ENCODE results near the gene DBET. TPM values are rescaled to one million over a fixed set of nuclear protein-coding genes. Genes with fewer than 3 reads are reported as not detected.
"Not testable (repeated sequence)": the region's sequence is repeated elsewhere in the genome, so short reads cannot be mapped to it uniquely, and the experiment has no call there.

DBET gene
- total and polyA plus RNA-seq, 7 donors, result not detected

- H3K27me3 ChIP-seq, result peaks cover 0 to 15% (median 3%) of the 10 kb centered on the region in 3 donors
- H3K4me1 ChIP-seq; H3K9me3 ChIP-seq; H3K4me3 ChIP-seq; H3K27ac ChIP-seq; intact Hi-C loops (cut with DNase I); H3K36me3 ChIP-seq: not testable (repeated sequence)
- DNase-seq, result peak; percentile 21
- 34 to 54% methylated on average over 1 of the region's 1 CpG for WGBS, 2 donors
- TF ChIP-seq CTCF (IDR thresholded peaks at IDR 0.05), result peak in 1 of 4 experiments; percentile 10
These were observed 45.2 kb downstream of the DBET start for GRCh38 chr4:190109390-190110011.

- intact Hi-C loops (cut with DNase I); H3K4me3 ChIP-seq; H3K36me3 ChIP-seq; H3K4me1 ChIP-seq; H3K9me3 ChIP-seq; DNase-seq; H3K27ac ChIP-seq: not testable (repeated sequence)
- peaks cover 0 to 15% (median 3%) of the 10 kb centered on the region in 3 donors for H3K27me3 ChIP-seq
These were observed 45.7 kb downstream of the DBET start for GRCh38 chr4:190110033-190110432.

- H3K4me1 ChIP-seq; H3K4me3 ChIP-seq; intact Hi-C loops (cut with DNase I); H3K9me3 ChIP-seq; H3K27ac ChIP-seq; H3K36me3 ChIP-seq; DNase-seq: not testable (repeated sequence)
- WGBS, 2 donors, result 56 to 62% methylated on average over 4 of the region's 4 CpGs
- H3K27me3 ChIP-seq, result peaks cover 0 to 15% (median 3%) of the 10 kb centered on the region in 3 donors
These were observed 46.4 kb downstream of the DBET start for GRCh38 chr4:190110570-190111295.

- intact Hi-C loops (cut with DNase I); H3K9me3 ChIP-seq: not testable (repeated sequence)
- WGBS, 2 donors, result 70 to 74% methylated on average over 2 of the region's 3 CpGs
These were observed 48.6 kb downstream of the DBET start for GRCh38 chr4:190112879-190113278.

GRCh38 chr4:190114991-190115390 is 50.7 kb downstream of the DBET start:
- intact Hi-C loops (cut with DNase I); H3K36me3 ChIP-seq; H3K9me3 ChIP-seq; H3K27ac ChIP-seq; H3K4me1 ChIP-seq; H3K4me3 ChIP-seq: not testable (repeated sequence)
- peak; percentile 46 for DNase-seq
- peaks cover 0 to 15% (median 3%) of the 10 kb centered on the region in 3 donors for H3K27me3 ChIP-seq
- WGBS, 2 donors, result 59 to 60% methylated on average over 3 of the region's 3 CpGs

More at GRCh38 chr4:190112879-190113278, 48.6 kb downstream of the DBET start:
- H3K27me3 ChIP-seq, result peaks cover 0 to 15% (median 3%) of the 10 kb centered on the region in 3 donors
- not testable (repeated sequence) for H3K27ac ChIP-seq, H3K4me1 ChIP-seq, H3K4me3 ChIP-seq, H3K36me3 ChIP-seq
- peak; percentile 51 for DNase-seq

Small RNAs within 50 kb of the gene (small RNA-seq; reads per million reads assigned to genes)
- 0.66 to 1.1 (median 0.86) reads per million in 3 donors for gene RNA5SP174
- gene RNA5SP175, result 4.7 to 6.1 (median 5.2) reads per million in 3 donors

Other genes with a start within 250 kb of the DBET start
- gene FRG1, start 123.6 kb upstream of the DBET start, total RNA-seq, result 10 to 100 TPM; 38.0 to 52.3 (median 47.3) TPM
- 10 to 100 TPM; 31.2 to 39.3 (median 34.9) TPM for gene FRG1, start 123.6 kb upstream of the DBET start, polyA plus RNA-seq
- not detected for gene FRG2, start 37.2 kb upstream of the DBET start, total RNA-seq
- not detected for gene FRG2, start 37.2 kb upstream of the DBET start, polyA plus RNA-seq
- gene DUX4, start 109.3 kb downstream of the DBET start, total RNA-seq, result not detected
- gene DUX4, start 109.3 kb downstream of the DBET start, polyA plus RNA-seq, result not detected